ENCODE data around the gene STIM2.

STIM2 gene

GRCh38 chr4:26907731-26908599 lies 47.3 kb downstream of the STIM2 start:
- no peak for DNase-seq

DNA sequence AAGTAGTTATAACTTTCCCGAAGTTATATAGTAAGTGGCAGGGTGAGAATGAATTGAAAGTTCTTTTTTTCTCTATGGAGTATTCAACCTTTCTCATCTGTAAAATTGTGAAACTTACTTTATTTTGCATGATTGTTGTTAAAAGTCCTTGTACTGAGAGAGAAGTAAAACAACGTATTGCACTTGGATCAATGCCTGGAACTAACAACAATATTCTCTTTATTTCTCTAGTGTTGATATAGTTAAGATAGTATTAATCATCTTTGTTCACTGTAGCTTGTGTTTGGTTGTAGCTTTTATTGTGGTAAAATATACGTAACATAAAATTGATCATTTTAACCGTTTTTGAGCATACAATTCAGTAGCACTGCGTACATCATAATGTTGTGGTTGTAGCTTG lies 48.7 kb downstream of the STIM2 start:
- no peak for DNase-seq

- DNase-seq, result no peak
Observed at GRCh38 chr4:26911254-26911653, 50.6 kb downstream of the STIM2 start.

DNA sequence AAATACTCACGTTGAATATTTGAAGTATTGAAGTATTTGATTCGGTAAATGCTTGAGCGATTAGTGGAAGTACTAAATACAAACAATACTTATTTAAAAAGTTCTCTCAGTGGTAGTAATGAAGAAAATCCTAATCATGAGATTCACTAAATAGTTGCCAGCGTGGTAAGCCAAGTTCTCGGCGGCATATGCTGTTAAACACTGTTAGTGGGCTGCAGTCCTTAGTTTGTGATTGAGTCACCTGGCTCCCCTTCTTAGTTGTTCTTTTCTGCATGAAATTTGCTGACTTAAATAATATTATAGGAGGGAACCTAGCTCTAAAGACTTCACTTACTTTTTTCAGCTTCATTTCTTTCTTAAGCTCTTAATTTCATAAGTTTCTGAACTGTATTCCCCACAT lies 51.4 kb downstream of the STIM2 start:
- DNase-seq, result no peak

DNA sequence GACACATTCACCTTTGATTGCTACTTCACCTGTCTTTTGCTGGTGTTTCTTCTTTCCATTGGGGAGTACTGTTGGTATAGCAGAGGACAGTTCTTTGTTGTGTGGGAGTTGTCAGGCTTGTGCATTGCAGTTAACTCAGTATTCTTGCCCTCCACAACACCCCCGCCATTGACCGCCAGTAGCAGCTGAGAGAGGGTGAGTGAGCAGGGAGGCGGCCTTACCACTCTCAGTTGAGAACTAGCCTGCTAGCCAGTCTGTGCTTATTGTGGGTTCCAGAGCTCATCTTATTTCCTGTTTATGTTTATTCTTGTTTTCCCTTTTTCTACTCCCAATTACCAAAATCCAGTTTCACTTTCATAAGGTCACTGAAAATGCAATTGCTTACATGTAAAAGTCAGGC lies 52.2 kb downstream of the STIM2 start:
- DNase-seq, result peak; percentile 68

GRCh38 chr4:26916195-26916594 lies 55.6 kb downstream of the STIM2 start:
- DNase-seq, result peak; percentile 42

DNA sequence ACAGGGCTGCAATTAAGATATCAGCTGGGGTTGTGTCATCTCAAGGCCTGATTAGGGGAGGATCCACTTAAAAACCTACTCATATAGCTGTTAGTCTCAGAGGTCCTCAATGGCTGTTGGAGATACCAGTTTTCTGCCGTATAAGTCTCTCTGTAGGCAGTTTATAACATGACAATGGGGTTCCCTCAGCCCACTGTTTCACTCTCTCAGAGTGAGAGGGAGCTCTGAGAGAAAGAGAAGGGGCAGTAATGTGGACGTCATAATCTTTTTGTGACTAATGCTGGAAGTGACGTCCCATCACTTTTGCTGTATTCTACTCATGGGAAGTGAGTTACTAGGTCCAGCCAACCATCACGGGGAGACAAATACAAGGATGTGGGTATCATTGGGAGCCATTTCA lies 70.3 kb downstream of the STIM2 start:
- DNase-seq, result no peak

DNA sequence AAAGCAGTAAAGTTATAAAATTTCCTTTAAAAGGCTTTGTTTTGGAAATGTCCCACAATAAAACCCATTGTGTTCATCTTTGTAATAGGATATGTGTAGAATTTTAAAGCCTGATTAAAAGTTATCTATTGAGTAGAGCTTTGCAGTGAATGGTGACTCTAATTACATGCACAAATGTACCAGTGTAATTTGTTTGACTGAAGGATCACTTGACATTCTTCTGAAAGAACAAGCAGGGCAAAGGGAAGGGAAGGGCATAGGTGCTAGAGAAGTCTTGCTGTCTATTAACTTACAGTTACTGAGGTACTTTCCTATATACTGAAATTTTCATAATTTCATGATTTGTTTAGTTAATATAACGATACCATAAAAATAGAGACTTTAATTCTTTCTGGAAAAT lies 70.8 kb downstream of the STIM2 start:
- no peak for DNase-seq

DNA sequence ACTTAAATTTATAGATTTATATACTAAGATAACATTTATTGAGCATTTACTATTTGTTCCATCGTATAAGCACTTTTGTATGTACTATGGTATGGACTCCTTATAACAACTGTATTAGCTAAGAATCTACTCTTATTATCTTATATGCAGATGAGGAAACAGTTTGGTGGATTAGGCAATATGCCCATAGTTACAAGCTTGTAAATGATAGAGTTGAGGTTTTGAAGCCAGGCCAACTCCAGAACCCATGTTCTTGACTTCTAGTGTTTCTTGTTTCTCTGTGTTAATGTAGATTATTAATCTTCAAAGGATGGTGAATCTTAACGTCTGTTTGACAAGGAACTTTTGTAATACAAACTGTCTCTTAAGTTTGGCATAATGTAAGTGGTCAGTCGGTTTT lies 71.3 kb downstream of the STIM2 start:
- DNase-seq, result peak; percentile 73

- DNase-seq, result no peak
Observed at GRCh38 chr4:26935397-26935796, 74.8 kb downstream of the STIM2 start.

DNA sequence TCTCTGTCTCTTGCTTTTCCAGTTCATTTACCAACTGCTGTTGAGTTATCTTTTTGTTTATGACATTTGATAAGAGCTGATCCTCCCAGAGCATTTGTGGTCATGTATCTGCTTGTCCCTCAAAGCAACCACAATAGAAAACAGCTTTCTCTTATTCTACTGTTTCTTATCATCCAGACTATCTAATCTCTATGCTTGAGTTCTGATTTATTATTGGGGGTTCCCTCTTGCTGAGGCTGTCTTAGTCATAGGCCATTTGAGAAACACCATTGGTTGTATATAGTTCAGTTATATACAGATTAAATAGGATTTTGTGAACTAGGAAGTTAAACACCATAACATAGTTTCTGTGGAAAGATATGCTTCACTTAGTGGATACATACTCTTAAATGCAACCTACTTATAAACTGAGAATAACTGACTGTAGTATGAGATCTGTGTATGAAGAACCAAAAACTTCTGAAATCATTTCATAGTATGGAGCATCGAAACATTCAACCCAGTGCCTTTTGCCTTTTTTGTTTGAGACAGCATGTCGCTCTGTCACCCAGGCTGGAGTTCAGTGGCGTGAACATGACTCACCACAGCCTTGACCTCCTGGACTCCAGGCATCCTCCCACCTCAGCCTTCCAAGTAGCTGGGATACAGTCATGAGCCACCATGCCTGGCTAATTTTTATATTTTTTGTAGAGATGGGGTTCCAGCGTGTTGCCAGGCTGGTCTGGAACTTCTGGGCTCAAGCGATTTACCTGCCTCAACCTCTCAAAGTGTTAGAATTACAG lies 75.8 kb downstream of the STIM2 start:
- DNase-seq, result peak; percentile 42

DNA sequence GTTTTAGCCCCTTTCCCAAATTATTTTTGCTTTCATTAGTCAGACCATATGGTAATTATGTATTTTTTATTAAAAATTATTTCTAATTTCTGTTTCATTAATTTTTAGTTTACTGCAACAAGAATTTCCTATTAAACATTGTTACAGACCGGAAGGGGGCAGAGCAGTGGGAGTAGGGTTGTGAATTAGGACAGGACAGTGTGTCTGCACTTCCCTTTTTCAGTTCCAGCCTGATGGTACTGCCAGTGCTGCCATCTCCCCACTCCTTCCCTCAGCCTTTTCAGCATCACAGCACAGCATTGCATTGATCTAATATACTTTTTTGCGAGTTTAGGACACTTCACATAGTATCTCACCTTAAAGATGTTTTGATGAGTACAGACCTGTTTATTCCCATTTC lies 76.5 kb downstream of the STIM2 start:
- peak; percentile 69 for DNase-seq

DNA sequence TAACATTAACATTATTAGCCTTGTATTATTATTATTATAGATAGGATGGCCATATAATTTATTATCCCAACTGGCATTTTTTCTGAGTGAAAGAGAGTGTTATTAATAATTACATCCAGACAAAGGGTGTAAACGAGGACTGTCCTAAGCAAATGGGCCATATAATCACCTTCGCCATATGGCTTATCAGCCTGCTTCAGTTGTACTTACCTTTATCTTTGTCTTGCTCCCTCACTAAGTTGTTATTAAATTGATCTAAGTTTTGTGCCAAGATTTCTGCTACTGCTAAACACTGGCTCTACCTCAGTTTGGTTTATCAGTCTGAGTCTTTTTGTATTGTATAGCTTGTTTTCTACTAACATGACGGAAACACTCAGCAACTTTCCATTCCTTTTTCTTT lies 76.9 kb downstream of the STIM2 start:
- DNase-seq, result peak; percentile 23

DNA sequence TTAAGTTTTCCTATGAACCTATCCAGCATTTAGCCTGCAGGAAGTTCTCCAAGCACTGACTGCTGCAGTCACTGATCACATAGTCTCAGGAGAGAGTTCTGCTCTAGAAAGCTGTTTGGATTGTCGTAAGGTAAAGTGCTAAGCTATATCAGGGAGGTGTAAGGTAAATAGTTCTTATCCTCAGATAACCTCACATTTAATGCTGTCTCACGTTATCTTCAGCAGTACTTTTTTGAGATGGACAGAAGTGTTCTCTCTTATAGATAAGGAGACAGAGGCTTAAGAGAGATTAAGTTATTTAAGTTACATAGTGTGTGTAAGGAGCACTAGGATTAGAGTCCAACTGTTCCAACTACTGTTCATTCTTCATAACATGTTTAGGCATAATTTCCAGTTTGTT lies 77.9 kb downstream of the STIM2 start:
- peak; percentile 46 for DNase-seq

DNA sequence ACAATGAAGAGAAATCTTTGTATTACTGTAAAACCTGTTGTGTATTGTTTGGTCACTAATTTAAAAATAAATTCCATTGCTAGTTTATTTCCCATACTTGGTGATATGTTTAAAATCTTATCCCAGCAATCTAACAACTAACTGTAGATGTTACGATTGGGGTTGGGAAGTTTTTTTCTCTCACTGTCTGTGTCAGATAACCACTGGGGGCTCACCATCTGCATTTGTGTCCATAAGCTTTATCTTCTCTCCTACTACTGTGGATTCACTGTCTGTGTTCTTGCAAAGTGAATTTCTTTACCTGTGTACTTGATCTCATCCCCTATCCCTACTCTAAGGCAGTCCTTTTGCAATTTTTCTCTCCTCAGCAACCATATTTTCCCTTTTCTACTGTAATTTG lies 81.3 kb downstream of the STIM2 start:
- peak; percentile 49 for DNase-seq

- DNase-seq, result no peak
Observed at GRCh38 chr4:26942871-26943270, 82.2 kb downstream of the STIM2 start.

DNA sequence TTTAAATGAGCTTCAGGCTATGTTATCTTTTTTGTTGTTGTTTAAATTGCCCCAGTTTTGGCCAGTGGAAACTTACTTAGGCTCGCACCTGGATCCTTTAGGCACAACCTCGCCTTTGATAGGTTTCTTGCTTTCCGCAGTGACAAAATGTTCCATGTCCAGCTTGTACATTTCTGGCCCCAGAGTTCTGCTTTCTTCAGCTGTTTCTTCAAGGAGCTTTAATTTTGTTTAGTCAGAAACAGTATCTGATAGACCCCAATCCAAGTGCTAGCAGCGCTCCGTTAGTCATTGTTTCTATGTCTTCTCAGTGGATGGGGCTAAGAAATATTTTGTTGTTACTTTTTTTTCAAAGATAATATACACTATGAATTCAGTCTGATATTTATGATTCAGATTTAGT lies 82.8 kb downstream of the STIM2 start:
- no peak for DNase-seq

DNA sequence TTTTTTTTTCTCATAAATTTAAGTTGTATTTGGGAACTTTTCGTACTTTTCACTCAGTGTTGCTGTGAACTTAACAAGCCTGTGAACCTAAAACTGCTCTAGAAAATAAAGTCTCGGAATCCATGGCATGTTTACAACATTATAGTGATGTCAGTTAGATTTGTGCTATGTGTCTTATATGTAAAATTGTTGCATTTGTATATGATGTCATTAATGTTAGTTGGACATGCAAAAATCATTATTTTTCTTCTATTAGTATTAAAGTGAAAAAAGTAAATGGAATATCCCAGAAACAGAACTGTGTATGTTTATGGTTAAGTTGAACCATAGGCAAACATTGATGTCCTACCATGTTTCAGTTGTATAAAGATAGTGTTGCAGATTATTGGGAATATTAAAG lies 85.2 kb downstream of the STIM2 start:
- DNase-seq, result no peak

- no peak for DNase-seq
Observed at GRCh38 chr4:26947318-26947717, 86.7 kb downstream of the STIM2 start.

- no peak for DNase-seq
Observed at GRCh38 chr4:26950446-26950845, 89.8 kb downstream of the STIM2 start.

GRCh38 chr4:26952891-26953290 lies 92.2 kb downstream of the STIM2 start:
- no peak for DNase-seq

- DNase-seq, result no peak
Observed at GRCh38 chr4:26953366-26953765, 92.7 kb downstream of the STIM2 start.

GRCh38 chr4:26953770-26954423 lies 93.3 kb downstream of the STIM2 start:
- no peak for DNase-seq

- no peak for DNase-seq
Observed at GRCh38 chr4:26955241-26955640, 94.6 kb downstream of the STIM2 start.
